ENCODE results near the gene TTC3. TPM values are rescaled to one million over a fixed set of nuclear protein-coding genes. Genes with fewer than 3 reads are reported as not detected.
A peak's percentile ranks its signal among the peaks of the same experiment; 100 is the strongest.

Gene TTC3
- total RNA-seq, 1 experiment from 2014 or later, result 29.0 TPM

DNA sequence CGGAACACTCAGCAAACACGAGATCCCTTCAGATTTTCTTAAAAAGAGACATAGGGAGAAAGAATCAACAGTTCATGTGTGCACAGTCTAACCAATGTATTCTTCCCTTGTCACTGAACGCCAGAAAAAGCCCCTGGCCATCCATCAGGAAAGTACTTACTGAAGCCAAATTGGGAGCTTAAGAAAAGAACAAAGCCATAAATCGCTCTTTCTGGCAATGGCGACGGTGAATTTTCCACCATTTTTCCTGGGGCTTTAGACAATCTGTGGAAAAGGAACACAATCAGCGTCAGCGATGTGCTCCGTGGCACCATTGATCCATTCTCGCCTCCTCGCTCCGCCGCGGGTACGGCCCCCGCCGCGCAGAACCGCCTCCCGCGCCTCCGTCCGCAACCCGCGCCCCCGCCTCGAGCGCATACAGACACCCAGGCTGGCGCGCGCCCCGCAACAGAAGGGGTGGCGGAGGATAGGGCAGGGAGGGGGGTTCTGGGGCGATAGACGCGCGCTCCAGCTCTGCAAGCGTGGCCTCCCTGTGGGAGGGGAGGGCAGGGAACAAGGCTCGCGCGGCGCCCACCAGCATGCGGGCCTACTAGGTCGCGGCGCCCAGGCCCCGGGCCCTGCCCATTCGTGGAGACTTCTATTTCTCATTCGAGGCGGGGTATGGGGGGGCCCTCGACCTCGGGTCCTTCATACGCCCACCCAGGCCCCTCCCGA, 623 bp upstream of the TTC3 start:
- H3K4me3 Mint-ChIP-seq, result peak overlapping the region; percentile 62
- H3K27ac Mint-ChIP-seq, result no peak overlapping the region
- peaks cover 14% of the 10 kb centered on the region for H3K36me3 Mint-ChIP-seq
- ATAC-seq, result peak; percentile 47
- peaks cover 44% of the 10 kb centered on the region for H3K27me3 Mint-ChIP-seq (ENCODE audit: low read depth)
- TF ChIP-seq SOX15 (CRISPR knock-in tag; IDR thresholded peaks at IDR 0.05) (no peak), ARID4B (CRISPR knock-in tag; IDR thresholded peaks at IDR 0.05; ENCODE audit: borderline replicate concordance) (peak; percentile 68; the same call in 1 of the 2 replicates), EMX1 (CRISPR knock-in tag; IDR thresholded peaks at IDR 0.05) (no peak), IRF2 (CRISPR knock-in tag; IDR thresholded peaks at IDR 0.05; ENCODE audit: borderline replicate concordance, low read depth) (no peak), FOXK1 (CRISPR knock-in tag; IDR thresholded peaks at IDR 0.05) (0 out of 2 replicates have a peak, but pooled peaks have one; percentile 23), E2F1 (CRISPR knock-in tag; IDR thresholded peaks at IDR 0.05) (no peak), TEAD1 (CRISPR knock-in tag; IDR thresholded peaks at IDR 0.05) (0 out of 2 replicates have a peak, but pooled peaks have one; percentile 16), CREM (CRISPR knock-in tag; IDR thresholded peaks at IDR 0.05) (no peak), SMAD3 (CRISPR knock-in tag; IDR thresholded peaks at IDR 0.05; ENCODE audit: borderline replicate concordance) (peak; percentile 31; the same call in 1 of the 2 replicates), FOXP4 (CRISPR knock-in tag; IDR thresholded peaks at IDR 0.05) (no peak), ETV6 (CRISPR knock-in tag; IDR thresholded peaks at IDR 0.05) (no peak), CREB1 (CRISPR knock-in tag; IDR thresholded peaks at IDR 0.05) (no peak)
- TF ChIP-seq, protein P1, sequence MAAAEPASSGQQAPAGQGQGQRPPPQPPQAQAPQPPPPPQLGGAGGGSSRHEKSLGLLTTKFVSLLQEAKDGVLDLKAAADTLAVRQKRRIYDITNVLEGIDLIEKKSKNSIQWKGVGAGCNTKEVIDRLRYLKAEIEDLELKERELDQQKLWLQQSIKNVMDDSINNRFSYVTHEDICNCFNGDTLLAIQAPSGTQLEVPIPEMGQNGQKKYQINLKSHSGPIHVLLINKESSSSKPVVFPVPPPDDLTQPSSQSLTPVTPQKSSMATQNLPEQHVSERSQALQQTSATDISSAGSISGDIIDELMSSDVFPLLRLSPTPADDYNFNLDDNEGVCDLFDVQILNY (CRISPR knock-in tag; IDR thresholded peaks at IDR 0.05), result no peak
- H3K4me1 Mint-ChIP-seq, result peaks cover 17% of the 10 kb centered on the region
- ChIA-PET CTCF (no interaction called here), POLR2A (interaction anchor here (0.5 to 0.6 kb wide), 2 partner anchors 67 to 115 kb away, joined by 3 read pairs; no protein-coding TSS in a partner anchor)
- peak; percentile 56 for DNase-seq (ENCODE audit: low spot score)
- peaks cover 5% of the 10 kb centered on the region for H3K9me3 Mint-ChIP-seq

DNA sequence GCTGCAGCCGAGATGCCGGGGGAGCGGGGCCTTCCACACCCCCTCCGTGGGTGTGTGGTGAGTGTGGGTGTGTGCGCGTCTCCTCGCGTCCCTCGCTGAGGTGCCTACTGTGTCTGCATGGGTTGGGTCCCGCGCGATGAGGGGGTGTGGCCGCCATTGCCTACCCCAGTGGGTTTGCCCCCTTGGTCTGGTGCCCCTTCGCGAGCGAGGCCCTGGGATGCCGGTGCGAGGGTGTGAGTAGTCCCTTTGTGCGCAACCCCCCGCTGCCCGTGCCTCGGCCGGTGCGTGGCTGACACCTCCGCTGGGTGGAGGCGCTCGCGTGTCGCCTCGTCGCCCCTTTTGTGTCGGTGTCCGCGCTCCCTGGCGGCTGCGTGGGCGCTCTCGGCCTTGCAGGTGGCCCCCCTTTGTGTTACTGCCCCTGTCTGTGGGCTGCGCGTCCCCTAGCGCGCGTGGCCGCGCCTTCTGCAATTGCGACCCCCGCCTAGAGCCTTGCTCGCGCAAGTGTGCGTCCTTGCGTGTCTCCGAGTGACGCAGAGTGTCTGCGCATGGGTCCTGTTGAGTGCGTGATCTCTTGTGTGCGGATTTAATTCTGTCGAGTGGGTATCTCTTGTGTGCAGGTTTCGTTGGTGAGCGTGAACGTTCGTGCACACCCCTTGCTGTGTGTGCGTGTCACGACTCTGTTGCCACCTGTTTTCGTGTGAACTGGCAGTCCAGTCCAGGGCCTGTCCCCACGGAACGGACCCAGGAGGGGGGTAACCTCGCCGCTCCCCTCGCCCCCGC, 553 bp downstream of the TTC3 start:
- no peak for DNase-seq (ENCODE audit: low spot score)
- ChIA-PET CTCF (no interaction called here), POLR2A (no interaction called here)
- Mint-ChIP-seq H3K9me3 (peaks cover 5% of the 10 kb centered on the region), H3K4me1 (peaks cover 17% of the 10 kb centered on the region), H3K4me3 (peak overlapping the region; percentile 82), H3K36me3 (peaks cover 10% of the 10 kb centered on the region), H3K27ac (no peak overlapping the region), H3K27me3 (ENCODE audit: low read depth) (peaks cover 44% of the 10 kb centered on the region)
- no peak for ATAC-seq
- TF ChIP-seq AR (CRISPR knock-in tag; IDR thresholded peaks at IDR 0.05), result no peak
- TF ChIP-seq GABPB1 (CRISPR knock-in tag; IDR thresholded peaks at IDR 0.05), result 0 out of 2 replicates have a peak, but pooled peaks have one; percentile 30
- no peak for TF ChIP-seq PRDM15 (CRISPR knock-in tag; IDR thresholded peaks at IDR 0.05)
- TF ChIP-seq NFE2L1 (CRISPR knock-in tag; IDR thresholded peaks at IDR 0.05), result no peak

Data from WTC11 (cell line).